HG03196 (cell line): Measurements from ENCODE around the gene ADAMTSL4.

Experiments
- ATAC-seq: cut with Tn5 transposase; IDR thresholded peaks from one replicate; pipeline ENCODE4 v1.9.1; 2021; ENCODE audit not compliant: unreplicated experiment

ADAMTSL4 gene

DNA sequence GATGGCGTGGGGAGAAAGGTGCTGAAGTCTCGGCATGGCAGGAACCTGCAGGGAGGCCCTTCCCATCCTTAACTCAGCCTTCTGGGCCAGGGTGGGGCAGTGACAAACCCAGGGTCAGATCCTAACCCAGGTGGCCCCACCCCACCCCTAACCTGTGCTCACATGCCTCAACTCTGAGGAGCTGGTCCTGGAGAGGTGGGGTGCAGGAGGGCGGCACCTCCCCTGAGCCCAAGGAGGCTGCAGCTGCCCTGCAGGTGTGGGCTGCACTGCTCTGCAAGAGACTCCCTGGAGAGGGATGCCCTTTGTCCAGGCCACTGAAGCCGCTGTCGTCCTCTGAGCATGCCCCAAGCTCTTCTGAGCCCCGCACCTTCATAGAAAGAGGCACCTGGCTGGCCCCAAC, 15.2 kb upstream of the ADAMTSL4 start:
- ATAC-seq = no peak

GRCh38 chr1:150535511-150536287, 13.5 kb upstream of the ADAMTSL4 start:
- ATAC-seq = no peak

DNA sequence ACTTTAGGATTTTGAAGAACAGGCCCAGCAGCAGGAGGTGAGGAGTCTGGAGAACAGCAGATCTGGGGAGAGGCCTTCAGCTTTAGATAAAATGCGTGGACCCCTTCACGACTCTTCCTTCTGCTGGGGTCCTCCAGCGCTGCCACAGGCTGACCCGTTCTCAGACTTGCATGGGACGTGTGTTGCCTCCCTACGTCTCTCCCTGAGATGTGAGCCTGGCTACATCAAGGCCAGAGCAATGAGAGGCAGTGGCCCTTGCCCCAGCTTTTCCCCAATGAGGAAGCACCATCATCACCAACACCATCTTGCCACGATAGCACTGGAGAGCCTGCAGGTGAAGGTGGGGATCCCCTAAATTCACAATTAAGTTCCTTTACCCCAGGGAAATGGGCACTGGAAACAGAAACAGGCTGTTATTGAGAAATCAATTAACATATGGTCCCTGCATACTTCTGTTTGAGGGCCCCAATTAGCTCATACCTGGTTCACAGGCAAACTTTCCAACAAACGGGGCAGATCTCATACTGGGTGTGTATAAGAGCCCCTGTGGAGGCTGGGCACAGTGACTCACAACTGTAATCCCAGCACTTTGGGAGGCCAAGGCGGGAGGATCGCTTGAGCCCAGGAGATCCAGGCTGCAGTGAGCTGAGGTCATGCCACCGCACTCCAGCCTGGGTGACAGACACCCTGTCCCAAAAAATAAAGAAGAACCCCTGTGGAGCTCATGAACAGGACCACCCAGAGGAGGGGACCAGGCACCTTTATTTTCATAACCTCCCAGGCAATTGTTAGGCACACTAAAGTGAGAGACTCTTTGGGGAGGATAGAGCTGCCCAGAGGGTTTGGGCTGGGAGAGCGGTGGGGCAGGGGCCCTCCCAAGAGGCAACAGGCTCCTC, 12.1 kb upstream of the ADAMTSL4 start:
- ATAC-seq = no peak

GRCh38 chr1:150537732-150538684, 11.2 kb upstream of the ADAMTSL4 start:
- ATAC-seq = no peak

GRCh38 chr1:150543500-150544143, 5.6 kb upstream of the ADAMTSL4 start:
- ATAC-seq = no peak

DNA sequence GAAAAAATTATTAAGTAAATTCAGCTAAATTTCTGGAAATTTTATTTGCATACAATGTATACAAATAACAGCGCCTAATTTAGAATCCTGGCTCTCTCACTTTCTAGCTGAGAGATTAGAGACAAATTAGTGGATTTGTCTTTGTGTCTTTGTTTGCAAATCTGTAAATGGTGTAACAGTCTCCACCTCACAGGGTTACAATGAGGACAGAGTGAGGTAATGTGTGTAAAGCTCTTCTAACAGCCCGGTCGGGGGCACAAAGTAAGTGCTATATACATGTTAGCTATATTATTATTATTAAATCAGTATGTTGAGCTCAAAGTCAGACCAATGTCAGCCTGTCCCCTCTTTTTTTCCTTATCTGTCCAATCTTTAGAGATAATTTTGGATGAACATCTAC, 5.0 kb upstream of the ADAMTSL4 start:
- no peak for ATAC-seq

- ATAC-seq = no peak
Measured at GRCh38 chr1:150545486-150546032, 3.6 kb upstream of the ADAMTSL4 start.

DNA sequence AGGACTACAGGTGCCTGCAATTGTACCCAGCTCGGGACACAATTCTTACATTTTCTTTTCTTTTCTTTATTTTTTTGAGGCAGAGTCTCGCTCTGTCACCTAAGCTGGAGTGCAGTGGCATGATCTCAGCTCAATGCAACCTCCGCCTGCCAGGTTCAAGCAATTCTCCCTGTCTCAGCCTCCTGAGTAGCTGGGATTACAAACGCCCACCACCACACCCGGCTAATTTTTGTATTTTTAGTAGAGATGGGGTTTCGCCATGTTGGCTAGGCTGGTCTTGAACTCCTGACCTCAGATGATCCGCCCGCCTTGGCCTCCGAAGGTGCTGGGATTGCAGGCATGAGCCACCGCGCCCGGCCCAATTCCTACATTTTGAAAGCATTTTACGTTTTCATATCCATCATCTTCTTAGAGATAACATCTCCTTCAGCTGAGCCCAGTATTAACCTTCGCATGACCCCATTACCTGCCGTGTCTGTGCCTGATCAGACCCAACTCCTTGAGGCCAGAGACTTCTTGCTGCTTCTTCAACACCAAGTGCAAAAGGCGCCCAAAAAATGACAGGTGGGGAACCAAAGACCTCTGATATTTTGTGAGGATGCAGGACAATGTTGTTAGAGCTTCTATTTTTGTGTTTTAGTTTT, 2.8 kb upstream of the ADAMTSL4 start:
- ATAC-seq = no peak

DNA sequence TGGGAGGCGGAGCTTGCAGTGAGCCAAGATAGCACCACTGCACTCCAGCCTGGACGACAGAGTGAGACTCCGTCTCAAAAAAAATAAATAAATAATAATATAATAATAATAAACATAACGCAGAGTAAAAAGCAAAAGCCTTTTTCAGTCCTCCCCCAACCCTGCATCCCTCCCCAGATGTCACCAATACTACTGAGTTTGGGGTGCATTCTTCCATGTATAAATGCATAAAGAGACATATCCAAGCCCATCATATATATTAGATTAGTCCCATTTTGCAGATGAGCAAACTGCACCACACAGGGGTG, 930 bp upstream of the ADAMTSL4 start:
- no peak for ATAC-seq

DNA sequence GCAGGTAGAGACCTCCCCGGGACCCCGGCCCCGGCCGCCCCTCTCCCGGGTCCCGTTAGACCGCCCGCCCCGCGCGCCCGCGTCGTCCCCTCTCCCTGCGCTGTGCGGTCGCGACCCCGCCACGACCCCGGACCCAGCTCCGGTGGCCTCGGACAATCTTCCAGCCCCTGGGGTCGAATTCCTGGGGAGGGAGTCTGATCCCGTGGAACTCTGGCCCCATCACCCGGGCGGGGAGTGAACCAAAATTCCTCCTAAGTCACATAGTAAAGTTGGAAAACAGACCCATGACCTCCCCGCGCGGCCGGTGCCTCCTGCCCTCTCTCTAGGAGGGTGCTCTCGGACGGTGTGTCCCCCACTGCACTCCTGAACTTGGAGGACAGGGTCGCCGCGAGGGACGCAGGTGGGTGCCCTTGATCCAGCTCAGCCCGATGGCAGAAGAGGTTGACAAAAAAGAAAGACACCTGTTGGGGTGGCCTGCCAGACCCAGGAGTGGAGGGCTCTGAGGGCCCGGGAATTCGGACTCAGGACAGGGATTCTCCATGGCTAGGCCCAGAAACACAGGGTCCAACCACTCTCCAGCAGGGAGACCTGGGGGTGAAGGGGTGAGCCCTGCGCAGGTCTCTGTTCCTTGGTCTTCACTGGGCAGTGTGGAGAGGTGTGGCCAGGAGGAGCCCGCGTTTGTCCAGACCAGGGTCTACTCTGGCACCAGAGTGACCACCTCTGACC, 451 bp downstream of the ADAMTSL4 start:
- no peak for ATAC-seq

- no peak for ATAC-seq
Measured at GRCh38 chr1:150550222-150551050, 1.2 kb downstream of the ADAMTSL4 start.

GRCh38 chr1:150551051-150551783, 2.0 kb downstream of the ADAMTSL4 start:
- ATAC-seq = no peak

GRCh38 chr1:150551784-150552127, 2.5 kb downstream of the ADAMTSL4 start:
- no peak for ATAC-seq

DNA sequence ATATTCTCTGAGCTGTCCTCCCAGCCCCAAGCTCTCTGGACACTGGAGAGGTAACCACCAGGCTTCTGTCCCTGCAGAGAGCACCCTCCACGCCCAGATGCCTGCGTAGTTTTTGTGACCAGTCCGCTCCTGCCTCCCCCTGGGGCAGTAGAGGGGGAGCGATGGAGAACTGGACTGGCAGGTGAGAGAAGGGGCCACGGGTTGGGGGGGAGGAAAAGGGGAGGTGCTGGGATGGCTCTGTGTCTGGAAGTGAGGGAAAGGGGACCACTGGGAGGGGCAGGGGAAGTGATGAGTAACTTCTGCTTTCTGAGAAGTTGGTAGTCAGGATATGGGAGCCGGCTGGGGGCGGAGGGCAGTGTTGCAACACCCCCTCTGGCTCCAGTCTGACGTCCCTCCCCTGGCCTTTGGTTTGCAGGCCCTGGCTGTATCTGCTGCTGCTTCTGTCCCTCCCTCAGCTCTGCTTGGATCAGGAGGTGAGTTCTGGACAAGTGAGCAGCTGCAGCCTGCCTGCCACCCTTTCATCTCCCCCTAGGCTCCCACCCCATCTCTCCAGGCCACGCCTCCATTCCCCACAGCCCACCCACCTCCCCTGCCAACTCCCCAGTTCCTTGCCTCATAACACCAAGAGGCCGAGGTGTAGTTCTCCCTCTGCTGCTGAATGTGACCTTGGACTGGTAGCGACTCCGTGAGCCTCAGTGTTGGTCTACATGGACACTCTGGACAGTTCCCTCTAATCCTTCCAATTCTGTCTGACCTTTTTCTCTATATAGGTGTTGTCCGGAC, 3.1 kb downstream of the ADAMTSL4 start:
- ATAC-seq = no peak

DNA sequence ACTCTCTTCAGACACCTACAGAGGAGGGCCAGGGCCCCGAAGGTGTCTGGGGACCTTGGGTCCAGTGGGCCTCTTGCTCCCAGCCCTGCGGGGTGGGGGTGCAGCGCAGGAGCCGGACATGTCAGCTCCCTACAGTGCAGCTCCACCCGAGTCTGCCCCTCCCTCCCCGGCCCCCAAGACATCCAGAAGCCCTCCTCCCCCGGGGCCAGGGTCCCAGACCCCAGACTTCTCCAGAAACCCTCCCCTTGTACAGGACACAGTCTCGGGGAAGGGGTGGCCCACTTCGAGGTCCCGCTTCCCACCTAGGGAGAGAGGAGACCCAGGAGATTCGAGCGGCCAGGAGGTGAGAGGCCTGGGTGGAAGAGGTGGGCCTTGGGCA, 3.7 kb downstream of the ADAMTSL4 start:
- ATAC-seq = no peak

DNA sequence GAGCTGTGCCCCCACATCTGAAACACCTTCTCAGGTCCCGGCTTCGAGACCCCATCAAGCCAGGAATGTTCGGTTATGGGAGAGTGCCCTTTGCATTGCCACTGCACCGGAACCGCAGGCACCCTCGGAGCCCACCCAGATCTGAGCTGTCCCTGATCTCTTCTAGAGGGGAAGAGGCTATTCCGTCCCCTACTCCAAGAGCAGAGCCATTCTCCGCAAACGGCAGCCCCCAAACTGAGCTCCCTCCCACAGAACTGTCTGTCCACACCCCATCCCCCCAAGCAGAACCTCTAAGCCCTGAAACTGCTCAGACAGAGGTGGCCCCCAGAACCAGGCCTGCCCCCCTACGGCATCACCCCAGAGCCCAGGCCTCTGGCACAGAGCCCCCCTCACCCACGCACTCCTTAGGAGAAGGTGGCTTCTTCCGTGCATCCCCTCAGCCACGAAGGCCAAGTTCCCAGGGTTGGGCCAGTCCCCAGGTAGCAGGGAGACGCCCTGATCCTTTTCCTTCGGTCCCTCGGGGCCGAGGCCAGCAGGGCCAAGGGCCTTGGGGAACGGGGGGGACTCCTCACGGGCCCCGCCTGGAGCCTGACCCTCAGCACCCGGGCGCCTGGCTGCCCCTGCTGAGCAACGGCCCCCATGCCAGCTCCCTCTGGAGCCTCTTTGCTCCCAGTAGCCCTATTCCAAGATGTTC, 4.3 kb downstream of the ADAMTSL4 start:
- no peak for ATAC-seq

- ATAC-seq = no peak
Measured at GRCh38 chr1:150554086-150554452, 4.9 kb downstream of the ADAMTSL4 start.
